Activated CD4-positive, CD25-positive, alpha-beta regulatory T cell treated with anti-CD3 and anti-CD28 coated beads, Interleukin-2, amount 50 U/mL, for 16 hours (primary cell): ENCODE data around the gene CPVL.

Experiments
- DNase-seq: peaks from one replicate; pipeline ENCODE4 v3.0.0-alpha.2; 2020; ENCODE audit warnings: low read depth, low spot score

Gene CPVL

GRCh38 chr7:28976022-28976421 is 170.3 kb downstream of the CPVL start:
- no peak for DNase-seq

- no peak for DNase-seq
Observed at GRCh38 chr7:28973591-28973990, 172.7 kb downstream of the CPVL start.

GRCh38 chr7:28964056-28964455 is 182.3 kb downstream of the CPVL start:
- no peak for DNase-seq

- DNase-seq = no peak
Observed at GRCh38 chr7:28961972-28962371, 184.4 kb downstream of the CPVL start.

GRCh38 chr7:28960071-28960840 is 186.1 kb downstream of the CPVL start:
- DNase-seq = no peak

- no peak for DNase-seq
Observed at GRCh38 chr7:28958980-28959347, 187.4 kb downstream of the CPVL start.

- DNase-seq = no peak
Observed at GRCh38 chr7:28958235-28958979, 187.9 kb downstream of the CPVL start, which contains the start of gene TRIL. TRIL (minus strand) TSS chr7:28958330; CDS start chr7:28958046, 284 bp downstream.

- DNase-seq = no peak
Observed at GRCh38 chr7:28957751-28958234, 188.5 kb downstream of the CPVL start.

- DNase-seq = no peak
Observed at GRCh38 chr7:28957064-28957750, 189.1 kb downstream of the CPVL start.

GRCh38 chr7:28956608-28957063 is 189.7 kb downstream of the CPVL start:
- no peak for DNase-seq

GRCh38 chr7:28955718-28956607 is 190.4 kb downstream of the CPVL start:
- no peak for DNase-seq

GRCh38 chr7:28955356-28955717 is 191.0 kb downstream of the CPVL start:
- DNase-seq = no peak

GRCh38 chr7:28954946-28955345 is 191.4 kb downstream of the CPVL start:
- no peak for DNase-seq

- no peak for DNase-seq
Observed at GRCh38 chr7:28954471-28954870, 191.9 kb downstream of the CPVL start.

GRCh38 chr7:28953633-28954032 is 192.7 kb downstream of the CPVL start:
- no peak for DNase-seq
